Measurements from ENCODE around the gene LEP.

LEP gene

DNA sequence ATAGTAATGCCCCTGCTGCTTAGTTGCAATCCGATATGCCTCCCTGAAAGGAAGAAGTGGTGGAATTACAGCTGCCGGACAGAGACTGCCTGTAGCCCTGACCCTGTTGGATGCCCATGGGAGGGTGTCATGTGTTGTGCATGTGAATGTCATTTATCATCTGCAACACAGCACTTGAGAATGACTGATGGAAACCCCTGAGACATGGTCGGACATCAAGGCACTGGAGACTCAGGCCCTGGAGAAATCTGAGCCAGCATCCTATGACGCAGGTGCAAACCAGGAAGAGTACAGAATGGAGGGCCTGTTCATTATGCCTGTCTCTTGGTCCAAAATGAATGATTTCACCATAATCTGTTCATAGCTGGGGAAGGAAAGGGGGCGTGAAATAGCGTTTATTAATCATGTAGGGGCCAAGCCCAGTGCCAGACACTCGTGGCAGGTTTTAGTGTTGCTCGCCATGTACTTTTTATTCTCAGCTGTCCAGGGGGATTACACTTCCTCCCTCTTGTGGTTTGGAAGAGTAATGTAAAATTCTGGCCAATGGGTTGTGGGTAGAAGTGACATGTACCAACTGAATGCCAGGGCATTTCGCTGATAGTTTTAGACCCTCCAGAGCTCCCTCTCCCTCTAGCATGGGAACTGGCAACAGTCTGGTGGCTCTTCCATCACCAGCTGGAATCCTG is 23.0 kb upstream of the LEP start:
- no peak overlapping the region for H3K4me3 ChIP-seq (ENCODE audit: control insufficient read depth, low read depth, low read length)
- peak; percentile 48 for DNase-seq (ENCODE audit: low read depth)
- TF ChIP-seq, protein P1, sequence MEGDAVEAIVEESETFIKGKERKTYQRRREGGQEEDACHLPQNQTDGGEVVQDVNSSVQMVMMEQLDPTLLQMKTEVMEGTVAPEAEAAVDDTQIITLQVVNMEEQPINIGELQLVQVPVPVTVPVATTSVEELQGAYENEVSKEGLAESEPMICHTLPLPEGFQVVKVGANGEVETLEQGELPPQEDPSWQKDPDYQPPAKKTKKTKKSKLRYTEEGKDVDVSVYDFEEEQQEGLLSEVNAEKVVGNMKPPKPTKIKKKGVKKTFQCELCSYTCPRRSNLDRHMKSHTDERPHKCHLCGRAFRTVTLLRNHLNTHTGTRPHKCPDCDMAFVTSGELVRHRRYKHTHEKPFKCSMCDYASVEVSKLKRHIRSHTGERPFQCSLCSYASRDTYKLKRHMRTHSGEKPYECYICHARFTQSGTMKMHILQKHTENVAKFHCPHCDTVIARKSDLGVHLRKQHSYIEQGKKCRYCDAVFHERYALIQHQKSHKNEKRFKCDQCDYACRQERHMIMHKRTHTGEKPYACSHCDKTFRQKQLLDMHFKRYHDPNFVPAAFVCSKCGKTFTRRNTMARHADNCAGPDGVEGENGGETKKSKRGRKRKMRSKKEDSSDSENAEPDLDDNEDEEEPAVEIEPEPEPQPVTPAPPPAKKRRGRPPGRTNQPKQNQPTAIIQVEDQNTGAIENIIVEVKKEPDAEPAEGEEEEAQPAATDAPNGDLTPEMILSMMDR (conservative IDR thresholded peaks at IDR 0.05; ENCODE audit: control insufficient read depth, insufficient read depth, low read depth, low read length) = peak; percentile 19

DNA sequence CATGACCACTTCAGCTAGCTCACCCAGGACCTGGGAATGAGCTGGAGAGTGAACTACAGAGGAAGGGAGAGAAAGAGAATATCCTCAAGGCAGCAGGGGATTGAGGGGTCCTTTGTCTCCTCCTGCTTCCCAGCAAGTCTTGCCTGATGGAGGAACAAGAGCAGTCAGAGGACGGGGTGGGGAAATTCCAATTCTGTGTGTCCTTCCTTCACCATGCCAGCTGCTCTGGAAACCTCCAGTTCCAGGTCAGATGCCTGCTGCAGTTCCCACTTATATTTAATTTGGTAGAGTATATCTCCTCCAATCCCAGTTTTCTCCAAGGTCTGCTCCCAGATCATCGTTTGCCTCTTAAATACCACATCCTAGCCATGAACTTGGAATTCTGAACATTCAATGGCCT is 21.4 kb upstream of the LEP start:
- DNase-seq (ENCODE audit: low read depth) = no peak
- no peak overlapping the region for H3K4me3 ChIP-seq (ENCODE audit: control insufficient read depth, low read depth, low read length)
- TF ChIP-seq, protein P1 (conservative IDR thresholded peaks at IDR 0.05; ENCODE audit: control insufficient read depth, insufficient read depth, low read depth, low read length) = no peak

DNA sequence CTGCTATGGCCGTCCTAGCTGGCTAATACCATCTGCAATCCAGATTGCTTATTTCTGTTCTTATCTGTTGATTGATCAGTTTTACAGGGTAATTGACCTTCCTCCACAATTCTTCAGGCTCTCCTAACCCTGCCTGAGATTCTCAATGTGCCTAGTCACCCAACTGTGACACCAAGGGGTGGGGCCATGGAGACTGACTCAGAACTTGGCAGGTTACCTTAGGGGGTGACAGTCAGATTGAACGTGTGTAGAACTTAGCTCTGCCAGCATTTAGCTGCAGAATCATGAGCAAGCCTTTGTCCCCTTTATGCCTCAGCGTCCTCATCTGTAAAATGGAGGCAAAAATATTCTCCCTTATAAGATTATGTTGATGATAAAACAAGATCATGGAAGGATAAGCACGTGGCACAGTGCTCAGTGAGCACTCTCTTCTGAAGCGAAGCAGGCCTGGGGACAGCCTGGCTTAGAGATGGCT is 19.1 kb upstream of the LEP start:
- peak; percentile 90 for DNase-seq (ENCODE audit: low read depth)
- H3K4me3 ChIP-seq (ENCODE audit: control insufficient read depth, low read depth, low read length) = no peak overlapping the region
- TF ChIP-seq, protein P1 (conservative IDR thresholded peaks at IDR 0.05; ENCODE audit: control insufficient read depth, insufficient read depth, low read depth, low read length) = no peak

DNA sequence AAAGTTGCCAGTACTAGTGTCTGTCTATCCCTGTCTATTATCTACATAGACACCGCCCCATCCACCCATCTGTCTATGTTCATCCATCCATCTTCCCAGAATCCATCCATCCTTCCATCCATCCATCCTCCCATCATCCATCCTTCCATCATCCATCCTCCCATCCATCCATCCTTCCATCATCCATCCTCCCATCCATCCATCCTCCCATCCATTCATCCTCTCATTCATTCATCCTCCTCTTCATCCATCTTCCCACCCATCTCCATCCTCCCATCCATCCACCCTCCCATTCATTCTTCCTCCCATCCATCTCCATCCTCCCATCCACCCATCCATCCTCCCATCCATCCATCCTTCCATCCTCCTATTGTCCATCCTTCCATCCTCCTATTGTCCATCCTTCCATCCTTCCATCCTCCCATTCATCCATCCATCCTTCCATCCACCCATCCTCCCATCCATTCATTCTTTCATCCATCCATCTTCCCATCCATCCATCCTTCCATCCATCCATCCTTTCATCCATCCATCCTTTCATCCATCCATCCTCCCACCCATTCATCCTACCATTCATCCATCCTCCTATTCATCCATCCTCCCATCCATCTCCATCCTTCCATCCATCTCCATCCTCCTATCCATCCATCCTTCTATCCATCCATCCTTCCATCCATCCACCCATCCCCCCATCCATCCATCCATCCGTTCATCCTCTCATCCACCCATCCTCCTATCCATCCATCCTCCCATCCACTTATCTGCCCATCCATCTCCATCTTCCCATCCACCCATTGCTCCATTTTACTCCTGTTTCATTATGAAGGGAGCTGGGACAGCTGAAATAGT is 14.7 kb upstream of the LEP start:
- DNase-seq (ENCODE audit: low read depth) = no peak
- TF ChIP-seq, protein P1 (conservative IDR thresholded peaks at IDR 0.05; ENCODE audit: control insufficient read depth, insufficient read depth, low read depth, low read length) = no peak
- H3K4me3 ChIP-seq (ENCODE audit: control insufficient read depth, low read depth, low read length) = no peak overlapping the region

DNA sequence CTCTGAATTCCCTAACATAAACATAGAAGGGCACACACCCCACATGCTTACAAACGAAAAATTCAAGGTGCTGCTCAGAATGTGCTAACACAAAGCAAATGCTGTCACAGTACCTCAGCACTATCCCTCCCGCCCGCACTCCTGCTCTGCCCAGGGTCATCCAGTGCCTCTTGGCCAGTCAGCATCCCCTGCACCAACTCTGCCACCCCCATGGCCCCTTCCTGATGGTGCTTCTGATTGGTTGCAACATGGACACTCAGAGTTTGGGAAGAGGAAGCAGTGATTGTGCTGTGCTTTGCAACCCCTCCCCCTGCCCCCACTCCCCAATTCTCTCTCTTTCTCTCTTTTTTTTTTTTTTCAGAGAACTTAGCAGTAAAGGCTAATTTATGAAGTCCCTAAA is 13.8 kb upstream of the LEP start:
- no peak overlapping the region for H3K4me3 ChIP-seq (ENCODE audit: control insufficient read depth, low read depth, low read length)
- TF ChIP-seq, protein P1 (conservative IDR thresholded peaks at IDR 0.05; ENCODE audit: control insufficient read depth, insufficient read depth, low read depth, low read length) = no peak
- DNase-seq (ENCODE audit: low read depth) = no peak

DNA sequence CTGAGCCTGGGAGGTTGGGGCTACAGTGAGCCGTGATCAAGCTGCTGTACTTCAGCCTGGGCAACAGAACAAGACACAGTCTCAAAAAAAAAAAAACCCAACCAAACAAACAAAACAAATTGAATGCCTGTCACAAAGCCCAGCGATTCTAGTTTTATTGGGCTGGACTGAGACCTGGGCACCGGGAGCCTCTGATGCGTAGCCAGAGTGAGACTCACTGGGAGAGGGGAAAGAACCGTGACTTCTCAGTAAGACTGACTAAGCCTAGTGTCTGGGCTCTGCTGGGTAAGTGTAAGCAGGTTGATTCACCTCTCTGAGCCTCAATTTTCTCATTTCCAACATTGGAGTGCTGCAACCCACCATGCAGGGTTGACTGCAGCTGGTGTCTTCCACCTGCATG is 10.1 kb upstream of the LEP start:
- no peak for DNase-seq (ENCODE audit: low read depth)
- TF ChIP-seq, protein P1 (conservative IDR thresholded peaks at IDR 0.05; ENCODE audit: control insufficient read depth, insufficient read depth, low read depth, low read length) = no peak
- H3K4me3 ChIP-seq (ENCODE audit: control insufficient read depth, low read depth, low read length) = no peak overlapping the region
